PC-9 (cell line): ENCODE results near the gene GJC2.

Experiments
- CTCF ChIP-seq: fragments of 200-600 bp; sonication (generic); conservative IDR thresholded peaks from 2 replicates; pipeline ENCODE4 v1.6.1; 2017; ENCODE audit warnings: mixed run types, antibody characterized with exemption, mild to moderate bottlenecking, moderate library complexity
- EZH2 ChIP-seq: fragments of 200-600 bp; sonication (generic); IDR thresholded peaks from 2 replicates; pipeline ENCODE4 v1.8.0; 2017; ENCODE audit warnings: antibody characterized with exemption, low read depth

DNA sequence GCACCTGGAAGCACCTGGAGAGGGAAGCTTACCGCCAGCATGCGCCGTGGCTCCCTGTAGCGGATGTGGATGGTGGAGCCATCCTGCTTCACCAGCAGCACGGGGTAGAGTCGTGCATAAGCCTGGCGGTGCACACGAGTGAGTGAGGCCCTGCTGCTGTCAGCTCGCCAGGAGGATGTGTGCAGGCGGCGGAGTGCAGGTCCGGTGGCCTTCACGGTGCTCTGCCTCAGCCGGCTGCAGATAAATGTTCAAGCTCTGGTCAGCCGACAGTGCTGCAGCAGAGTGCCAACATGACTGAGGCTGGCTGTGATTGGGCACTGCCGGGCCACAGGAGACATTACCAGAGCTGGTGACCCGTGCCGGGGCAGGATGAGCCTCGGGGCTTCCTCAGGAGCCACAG is 42.1 kb upstream of the GJC2 start:
- no peak for TF ChIP-seq CTCF
- no peak for TF ChIP-seq EZH2
